H9 (cell line): ENCODE data around the gene GPX5. TPM values are rescaled to one million over a fixed set of nuclear protein-coding genes. Genes with fewer than 3 reads are reported as not detected.

Source experiments
- DNase-seq: peaks from one replicate; pipeline ENCODE4 v3.0.0-alpha.2; 2017
- H2AFZ ChIP-seq: one replicate; pipeline ENCODE4 v1.6.1; 2013; ENCODE audit warnings: mild to moderate bottlenecking, low read length, control low read depth, moderate library complexity
- H2AK5ac ChIP-seq: 2 replicates; pipeline ENCODE4 v1.6.1; 2013; ENCODE audit warnings: low read length, control low read depth, mixed read lengths; ENCODE audit not compliant: insufficient read length
- H2BK120ac ChIP-seq: one replicate; pipeline ENCODE4 v1.6.1; 2013; ENCODE audit warnings: low read depth, mild to moderate bottlenecking, low read length, control low read depth, inconsistent platforms; ENCODE audit not compliant: poor library complexity, severe bottlenecking
- H2BK12ac ChIP-seq: 2 replicates; pipeline ENCODE4 v1.6.1; 2013; ENCODE audit warnings: low read length, control low read depth, mixed read lengths, low read depth; ENCODE audit not compliant: insufficient read length
- H2BK15ac ChIP-seq: 2 replicates; pipeline ENCODE4 v1.6.1; 2013; ENCODE audit warnings: low read depth, low read length, control low read depth
- H2BK20ac ChIP-seq: one replicate; pipeline ENCODE4 v1.6.1; 2013; ENCODE audit warnings: low read depth, mild to moderate bottlenecking, low read length, control low read depth, inconsistent platforms; ENCODE audit not compliant: poor library complexity, severe bottlenecking
- H2BK5ac ChIP-seq: 2 replicates; pipeline ENCODE4 v1.6.1; 2013; ENCODE audit warnings: low read length, control low read depth, mixed read lengths; ENCODE audit not compliant: insufficient read length
- H3K14ac ChIP-seq: 2 replicates; pipeline ENCODE4 v1.6.1; 2013; ENCODE audit warnings: low read length, control low read depth; ENCODE audit not compliant: insufficient read depth
- H3K18ac ChIP-seq: 2 replicates; pipeline ENCODE4 v1.6.1; 2013; ENCODE audit warnings: low read depth, mild to moderate bottlenecking, mixed read lengths, low read length, control low read depth; ENCODE audit not compliant: insufficient read length
- H3K23ac ChIP-seq: 2 replicates; pipeline ENCODE4 v1.6.1; 2013; ENCODE audit warnings: low read length, control low read depth, mixed read lengths, low read depth; ENCODE audit not compliant: insufficient read length
- H3K23me2 ChIP-seq: 2 replicates; pipeline ENCODE4 v1.6.1; 2013; ENCODE audit warnings: low read depth, mild to moderate bottlenecking, mixed read lengths, low read length, control low read depth; ENCODE audit not compliant: insufficient read length, poor library complexity, severe bottlenecking
- H3K27ac ChIP-seq: 2 replicates; pipeline ENCODE4 v1.5.1; 2013; ENCODE audit warnings: low read length, control low read depth, mixed read lengths, low read depth; ENCODE audit not compliant: insufficient read length
- H3K27me3 ChIP-seq: 2 replicates; pipeline ENCODE4 v1.6.1; 2013; ENCODE audit warnings: low read length, control low read depth, inconsistent platforms; ENCODE audit not compliant: insufficient read depth
- H3K4ac ChIP-seq: 2 replicates; pipeline ENCODE4 v1.6.1; 2013; ENCODE audit warnings: low read depth, mild to moderate bottlenecking, control low read depth, inconsistent platforms, low read length, moderate library complexity
- H3K4me1 ChIP-seq: 2 replicates; pipeline ENCODE4 v1.6.1; 2013; ENCODE audit warnings: low read length, control low read depth, inconsistent platforms; ENCODE audit not compliant: insufficient read depth
- H3K4me2 ChIP-seq: 2 replicates; pipeline ENCODE4 v1.6.1; 2013; ENCODE audit warnings: low read length, control low read depth, mixed read lengths; ENCODE audit not compliant: insufficient read length, insufficient read depth
- H3K56ac ChIP-seq: 2 replicates; pipeline ENCODE4 v1.6.1; 2013; ENCODE audit warnings: low read depth, mild to moderate bottlenecking, mixed read lengths, low read length, control low read depth; ENCODE audit not compliant: insufficient read length
- H3K79me1 ChIP-seq: 2 replicates; pipeline ENCODE4 v1.6.1; 2013; ENCODE audit warnings: low read depth, mild to moderate bottlenecking, moderate library complexity, low read length, control low read depth, inconsistent platforms; ENCODE audit not compliant: insufficient read depth, poor library complexity, severe bottlenecking
- H3K79me2 ChIP-seq: 2 replicates; pipeline ENCODE4 v1.6.1; 2013; ENCODE audit warnings: low read length, control low read depth, inconsistent platforms; ENCODE audit not compliant: insufficient read depth
- H3K9ac ChIP-seq: 2 replicates; pipeline ENCODE4 v1.6.1; 2013; ENCODE audit warnings: low read length, control low read depth, mixed read lengths; ENCODE audit not compliant: insufficient read length; ENCODE audit errors: extremely low read depth
- H3K9me3 ChIP-seq: one replicate; pipeline ENCODE4 v1.6.1; 2013; ENCODE audit warnings: low read depth, low read length, inconsistent platforms; ENCODE audit not compliant: control insufficient read depth
- H3T11ph ChIP-seq: one replicate; pipeline ENCODE4 v1.6.1; 2013; ENCODE audit warnings: mild to moderate bottlenecking, low read length, control low read depth, inconsistent platforms
- H4K20me1 ChIP-seq: one replicate; pipeline ENCODE4 v1.6.1; 2013; ENCODE audit not compliant: control insufficient read depth, insufficient read length, insufficient read depth
- H4K5ac ChIP-seq: 2 replicates; pipeline ENCODE4 v1.6.1; 2013; ENCODE audit warnings: low read depth, mild to moderate bottlenecking, mixed read lengths, low read length, control low read depth; ENCODE audit not compliant: insufficient read length
- H4K8ac ChIP-seq: replicated peaks from 2 replicates; pipeline ENCODE4 v1.6.1; 2013; ENCODE audit warnings: low read length, control low read depth, mixed read lengths, low read depth; ENCODE audit not compliant: insufficient read length
- H4K91ac ChIP-seq: 2 replicates; pipeline ENCODE4 v1.6.1; 2013; ENCODE audit warnings: low read depth, mild to moderate bottlenecking, moderate library complexity, mixed read lengths, low read length, control low read depth; ENCODE audit not compliant: insufficient read length
- H3K27ac Mint-ChIP-seq, 3 experiments: 2 replicates in 2 of 3; 3 replicates in 1 of 3; pipeline ENCODE4 v1.8.0; 2020 to 2021; ENCODE audit warnings: mixed read lengths in 3 of 3, mild to moderate bottlenecking in 1 of 3, moderate library complexity in 1 of 3
- H3K27me3 Mint-ChIP-seq: 2 replicates; pipeline ENCODE4 v1.8.0; 2021; ENCODE audit warnings: low read depth, mild to moderate bottlenecking, moderate library complexity, mixed read lengths
- H3K36me3 Mint-ChIP-seq, 3 experiments: 2 replicates in 2 of 3; 3 replicates in 1 of 3; pipeline ENCODE4 v1.8.0; 2020 to 2021; ENCODE audit warnings: low read depth in 3 of 3, mixed read lengths in 3 of 3; ENCODE audit not compliant: insufficient read depth in 1 of 3
- H3K4me1 Mint-ChIP-seq, 2 experiments: 2 replicates each; pipeline ENCODE4 v1.8.0; 2020; ENCODE audit warnings: mixed read lengths in 2 of 2
- H3K4me3 Mint-ChIP-seq, 2 experiments: 2 replicates in 1 of 2; 3 replicates in 1 of 2; pipeline ENCODE4 v1.8.0; 2020 to 2021; ENCODE audit warnings: mild to moderate bottlenecking in 2 of 2, mixed read lengths in 2 of 2, moderate library complexity in 1 of 2
- H3K9me3 Mint-ChIP-seq, 2 experiments: 2 replicates in 1 of 2; 3 replicates in 1 of 2; pipeline ENCODE4 v1.8.0; 2020; ENCODE audit warnings: mild to moderate bottlenecking in 2 of 2, mixed read lengths in 2 of 2, moderate library complexity in 1 of 2
- WGBS: extraction: QIAGEN DNeasy Blood & Tissue Kit; methylation state at CpG from one replicate; pipeline ENCODE4 v1.1.7; 2013; ENCODE audit warnings: missing lambda C conversion rate, low lambda C conversion rate, mixed read lengths; ENCODE audit not compliant: insufficient read length; ENCODE audit errors: extremely low coverage; 5-methylcytosine and 5-hydroxymethylcytosine counted together
- total RNA-seq: library from RNA; stranded (reverse); gene quantifications from 2 replicates; pipeline ENCODE4 v1.2.1, GENCODE V29; 2021
- TF ChIP-seq, protein P1 (sequence below): fragments of 200-600 bp; sonication (generic); conservative IDR thresholded peaks from 3 replicates; pipeline ENCODE4 v1.8.0; 2021; ENCODE audit warnings: antibody characterized with exemption, mild to moderate bottlenecking

Gene GPX5
- total RNA-seq, 1 experiment from 2014 or later = not detected

DNA sequence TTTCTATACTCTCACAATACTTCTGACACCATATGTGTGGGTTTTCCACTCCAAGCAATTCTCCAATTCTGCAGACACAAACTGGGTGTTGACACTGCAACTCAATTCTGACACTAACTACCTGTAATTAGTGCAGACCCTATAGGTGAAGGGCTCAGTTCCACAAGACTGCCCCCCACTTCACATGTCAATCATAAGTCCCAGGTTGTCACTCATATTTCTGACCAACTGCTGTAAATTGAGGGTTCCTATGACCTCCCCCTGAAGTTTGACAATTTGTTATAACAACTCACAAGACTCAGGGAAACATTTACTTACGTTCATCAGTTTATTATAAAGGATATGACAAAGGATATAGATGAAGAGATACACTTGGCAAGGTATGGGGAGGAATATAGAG, 28.4 kb upstream of the GPX5 start:
- H4K8ac ChIP-seq = no peak overlapping the region
- no peak overlapping the region for H3K4me3 Mint-ChIP-seq
- no peaks in the 10 kb centered on the region for H3K23me2 ChIP-seq
- no peak overlapping the region for H3K27ac Mint-ChIP-seq
- H3K4ac ChIP-seq = no peak overlapping the region
- no peak overlapping the region for H2BK15ac ChIP-seq
- H2AK5ac ChIP-seq = no peak overlapping the region
- no peak overlapping the region for H2BK20ac ChIP-seq
- no peaks in the 10 kb centered on the region for H4K20me1 ChIP-seq
- H3K4me1 Mint-ChIP-seq = peaks cover 2 to 5% of the 10 kb centered on the region in 2 experiments; a peak in 2 of 4 replicates
- H3K4me1 ChIP-seq = no peaks in the 10 kb centered on the region
- H3K9me3 Mint-ChIP-seq = peaks cover 6 to 7% of the 10 kb centered on the region in 2 experiments; a peak in 3 of 5 replicates
- no peak overlapping the region for H3K4me2 ChIP-seq
- H3K79me1 ChIP-seq = no peaks in the 10 kb centered on the region
- H3K9me3 ChIP-seq = no peaks in the 10 kb centered on the region
- H2BK5ac ChIP-seq = no peak overlapping the region
- TF ChIP-seq, protein P1, sequence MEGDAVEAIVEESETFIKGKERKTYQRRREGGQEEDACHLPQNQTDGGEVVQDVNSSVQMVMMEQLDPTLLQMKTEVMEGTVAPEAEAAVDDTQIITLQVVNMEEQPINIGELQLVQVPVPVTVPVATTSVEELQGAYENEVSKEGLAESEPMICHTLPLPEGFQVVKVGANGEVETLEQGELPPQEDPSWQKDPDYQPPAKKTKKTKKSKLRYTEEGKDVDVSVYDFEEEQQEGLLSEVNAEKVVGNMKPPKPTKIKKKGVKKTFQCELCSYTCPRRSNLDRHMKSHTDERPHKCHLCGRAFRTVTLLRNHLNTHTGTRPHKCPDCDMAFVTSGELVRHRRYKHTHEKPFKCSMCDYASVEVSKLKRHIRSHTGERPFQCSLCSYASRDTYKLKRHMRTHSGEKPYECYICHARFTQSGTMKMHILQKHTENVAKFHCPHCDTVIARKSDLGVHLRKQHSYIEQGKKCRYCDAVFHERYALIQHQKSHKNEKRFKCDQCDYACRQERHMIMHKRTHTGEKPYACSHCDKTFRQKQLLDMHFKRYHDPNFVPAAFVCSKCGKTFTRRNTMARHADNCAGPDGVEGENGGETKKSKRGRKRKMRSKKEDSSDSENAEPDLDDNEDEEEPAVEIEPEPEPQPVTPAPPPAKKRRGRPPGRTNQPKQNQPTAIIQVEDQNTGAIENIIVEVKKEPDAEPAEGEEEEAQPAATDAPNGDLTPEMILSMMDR = no peak
- no peak overlapping the region for H3K23ac ChIP-seq
- no CpG with 5 or more reads among the region's 1 CpG for WGBS
- no peak overlapping the region for H3K18ac ChIP-seq
- peaks cover 0 to 6% (median 0%) of the 10 kb centered on the region in 3 experiments; a peak in 2 of 7 replicates for H3K36me3 Mint-ChIP-seq
- H3K27ac ChIP-seq = no peak overlapping the region
- H4K91ac ChIP-seq = no peak overlapping the region
- no peak overlapping the region for H3T11ph ChIP-seq
- no peak overlapping the region for H3K14ac ChIP-seq
- H3K56ac ChIP-seq = no peak overlapping the region
- no peaks in the 10 kb centered on the region for H3K27me3 ChIP-seq
- H2BK12ac ChIP-seq = no peak overlapping the region
- H4K5ac ChIP-seq = no peak overlapping the region
- no peak overlapping the region for H3K9ac ChIP-seq
- H3K79me2 ChIP-seq = no peaks in the 10 kb centered on the region
- no peaks in the 10 kb centered on the region; the same call in 1 of the 2 replicates for H3K27me3 Mint-ChIP-seq
- DNase-seq = no peak
- no peak overlapping the region for H2BK120ac ChIP-seq
- no peak overlapping the region for H2AFZ ChIP-seq
